8988T (cell line): Measurements from ENCODE around the gene IGFL1.
"Not testable (repeated sequence)": the region's sequence is repeated elsewhere in the genome, so short reads cannot be mapped to it uniquely, and the experiment has no call there.

Experiments used
- DNase-seq: peaks from one replicate; pipeline ENCODE4 v3.0.0; 2011

The IGFL1 gene

GRCh38 chr19:46273931-46274330 lies 44.4 kb downstream of the IGFL1 start:
- not testable (repeated sequence) for DNase-seq

GRCh38 chr19:46279177-46279576 lies 49.6 kb downstream of the IGFL1 start:
- no peak for DNase-seq
